Measurements from ENCODE around the gene USP7. TPM values are rescaled to one million over a fixed set of nuclear protein-coding genes. Genes with fewer than 3 reads are reported as not detected.

Gene USP7
- total RNA-seq, 4 donors from 2014 or later, result 57.9 to 93.6 (median 85.5) TPM

Other genes starting within 250 kb of the USP7 start
- 1 to 10 TPM; 6.6 to 9.2 (median 8.2) TPM for gene TMEM186, start 166.3 kb downstream of the USP7 start, total RNA-seq
- gene PMM2, start 166.1 kb downstream of the USP7 start, total RNA-seq, result 10 to 100 TPM; 26.2 to 49.6 (median 30.8) TPM
- gene CARHSP1, start 94.9 kb downstream of the USP7 start, total RNA-seq, result 10 to 100 TPM; 43.4 to 67.5 (median 61.1) TPM
- gene LITAFD, start 81.6 kb downstream of the USP7 start, total RNA-seq, result not detected
- 100 to 1,000 TPM in 1 of 4 donors, 10 to 100 TPM in 3; 59.0 to 107 (median 68.7) TPM for gene HAPSTR1, start 127.7 kb upstream of the USP7 start, total RNA-seq